GM12872 (cell line): ENCODE data around the gene ATP8B1.

Experiments
- CTCF ChIP-seq: IDR thresholded peaks from 3 replicates; pipeline ENCODE4 v1.5.1; 2011; ENCODE audit warnings: low read depth, mild to moderate bottlenecking, low read length, moderate library complexity; ENCODE audit not compliant: insufficient read depth

ATP8B1 gene

GRCh38 chr18:57627488-57627887 lies 175.6 kb downstream of the ATP8B1 start:
- no peak for TF ChIP-seq CTCF

GRCh38 chr18:57624988-57625387 lies 178.1 kb downstream of the ATP8B1 start:
- TF ChIP-seq CTCF = no peak

GRCh38 chr18:57621246-57621604 lies 181.9 kb downstream of the ATP8B1 start:
- no peak for TF ChIP-seq CTCF

GRCh38 chr18:57619876-57620275 lies 183.2 kb downstream of the ATP8B1 start:
- no peak for TF ChIP-seq CTCF

GRCh38 chr18:57618910-57619309 lies 184.2 kb downstream of the ATP8B1 start:
- no peak for TF ChIP-seq CTCF

GRCh38 chr18:57603871-57604270 lies 199.2 kb downstream of the ATP8B1 start:
- no peak for TF ChIP-seq CTCF
